IMR-90 (cell line): ENCODE measurements around the gene LAMA4. TPM values are rescaled to one million over a fixed set of nuclear protein-coding genes. Genes with fewer than 3 reads are reported as not detected.

Source experiments
- ATAC-seq: fragments of 200-7000 bp; cut with Tn5 transposase; 2 replicates; pipeline ENCODE4 v1.9.1; 2020; ENCODE audit warnings: low read depth, mild to moderate bottlenecking, moderate library complexity
- BruUV-seq: library from RNA; stranded (reverse); fragments of 400-500 nt; replicated peaks from 2 replicates; lab custom pipeline; 2021; lab: Mats Ljungman, UMichigan
- CTCF ChIA-PET: fragments of 300-600 bp; formaldehyde crosslinking; extraction: SDS; loops from one replicate; lab custom pipeline; 2021; ENCODE audit warnings: antibody characterized with exemption; lab: Yijun Ruan, JAX
- POLR2A ChIA-PET: fragments of 300-600 bp; sonication (Branson Sonifier 250); formaldehyde crosslinking; loops from one replicate; lab custom pipeline; 2022; ENCODE audit warnings: antibody characterized with exemption; ENCODE audit not compliant: unreplicated experiment; lab: Charles Lee
- DNase-seq: peaks from one replicate; pipeline ENCODE4 v3.0.0; 2013
- H2AFZ ChIP-seq: replicated peaks from 2 replicates; pipeline ENCODE3; 2013; ENCODE audit warnings: low read length, mild to moderate bottlenecking; ENCODE audit not compliant: poor library complexity
- H2AK5ac ChIP-seq: 2 replicates; pipeline ENCODE4 v1.6.1; 2013; ENCODE audit warnings: low read depth, low read length, inconsistent platforms
- H2AK9ac ChIP-seq: replicated peaks from 2 replicates; pipeline ENCODE3; 2013; ENCODE audit warnings: mild to moderate bottlenecking, low read depth, low read length, moderate library complexity; ENCODE audit not compliant: poor library complexity
- H2BK120ac ChIP-seq: 2 replicates; pipeline ENCODE4 v1.6.1; 2013; ENCODE audit warnings: low read depth, low read length, inconsistent platforms
- H2BK15ac ChIP-seq: 3 replicates; pipeline ENCODE4 v1.6.1; 2013; ENCODE audit warnings: low read depth, low read length, inconsistent platforms
- H2BK20ac ChIP-seq: 2 replicates; pipeline ENCODE4 v1.6.1; 2013; ENCODE audit warnings: low read depth, mild to moderate bottlenecking, inconsistent platforms, low read length, moderate library complexity
- H2BK5ac ChIP-seq: 2 replicates; pipeline ENCODE4 v1.6.1; 2013; ENCODE audit warnings: mild to moderate bottlenecking, low read depth, low read length, inconsistent platforms; ENCODE audit not compliant: poor library complexity, severe bottlenecking
- H3K14ac ChIP-seq: replicated peaks from 2 replicates; pipeline ENCODE4 v1.6.1; 2013; ENCODE audit warnings: low read depth, low read length, inconsistent platforms
- H3K18ac ChIP-seq: 2 replicates; pipeline ENCODE4 v1.6.1; 2013; ENCODE audit warnings: low read depth, low read length, control low read depth
- H3K23ac ChIP-seq: 2 replicates; pipeline ENCODE4 v1.6.1; 2013; ENCODE audit warnings: low read depth, low read length, inconsistent platforms
- H3K27ac ChIP-seq: 2 replicates; pipeline ENCODE4 v1.5.1; 2013; ENCODE audit warnings: mild to moderate bottlenecking, control low read depth, low read length; ENCODE audit not compliant: insufficient read depth
- H3K27me3 ChIP-seq: 2 replicates; pipeline ENCODE4 v1.6.1; 2013; ENCODE audit warnings: low read length; ENCODE audit not compliant: control insufficient read depth, insufficient read depth
- H3K36me3 ChIP-seq: 2 replicates; pipeline ENCODE4 v1.6.1; 2013; ENCODE audit warnings: low read length, mixed read lengths; ENCODE audit not compliant: control insufficient read depth, insufficient read depth
- H3K4ac ChIP-seq: 2 replicates; pipeline ENCODE4 v1.6.1; 2013; ENCODE audit warnings: low read depth, low read length, inconsistent platforms
- H3K4me1 ChIP-seq: 2 replicates; pipeline ENCODE4 v1.6.1; 2013; ENCODE audit warnings: low read length, mixed read lengths; ENCODE audit not compliant: control insufficient read depth, insufficient read depth
- H3K4me2 ChIP-seq: 2 replicates; pipeline ENCODE4 v1.6.1; 2013; ENCODE audit warnings: low read depth, mild to moderate bottlenecking, control low read depth, low read length, moderate library complexity
- H3K4me3 ChIP-seq: 2 replicates; pipeline ENCODE4 v1.5.1; 2013; ENCODE audit warnings: low read depth, mild to moderate bottlenecking, control low read depth, low read length, moderate library complexity; ENCODE audit not compliant: insufficient read depth
- H3K56ac ChIP-seq: 2 replicates; pipeline ENCODE4 v1.6.1; 2013; ENCODE audit warnings: low read length, inconsistent platforms; ENCODE audit not compliant: insufficient read depth; ENCODE audit errors: extremely low read depth
- H3K79me1 ChIP-seq, 2 experiments: 2 replicates each; pipeline ENCODE4 v1.6.1; 2013; ENCODE audit warnings: low read length in 2 of 2, inconsistent platforms in 1 of 2, low read depth in 1 of 2
- H3K9ac ChIP-seq: 2 replicates; pipeline ENCODE4 v1.6.1; 2013; ENCODE audit warnings: low read depth, low read length, control low read depth
- H3K9me1 ChIP-seq: 2 replicates; pipeline ENCODE4 v1.6.1; 2013; ENCODE audit warnings: low read length, inconsistent platforms; ENCODE audit not compliant: insufficient read depth
- H3K9me3 ChIP-seq: 2 replicates; pipeline ENCODE4 v1.6.1; 2013; ENCODE audit warnings: low read length; ENCODE audit not compliant: control insufficient read depth, insufficient read depth
- H4K20me1 ChIP-seq: 2 replicates; pipeline ENCODE4 v1.6.1; 2013; ENCODE audit warnings: low read length, inconsistent platforms; ENCODE audit not compliant: insufficient read depth
- H4K5ac ChIP-seq: 2 replicates; pipeline ENCODE4 v1.6.1; 2013; ENCODE audit warnings: mild to moderate bottlenecking, low read depth, low read length, control low read depth
- H4K8ac ChIP-seq, 2 experiments: 2 replicates each; pipeline ENCODE4 v1.6.1; 2013; ENCODE audit warnings: low read depth in 2 of 2, low read length in 2 of 2, control low read depth in 1 of 2, inconsistent platforms in 1 of 2
- H4K91ac ChIP-seq: 2 replicates; pipeline ENCODE4 v1.6.1; 2013; ENCODE audit warnings: low read depth, low read length, inconsistent platforms; ENCODE audit not compliant: insufficient read depth
- CEBPB ChIP-seq: IDR thresholded peaks from 2 replicates; pipeline ENCODE4 v1.6.1; 2012; ENCODE audit warnings: low read depth, low read length, improper control_type of control experiment
- CHD1 ChIP-seq: IDR thresholded peaks from 2 replicates; pipeline ENCODE4 v1.6.1; 2012; ENCODE audit warnings: low read depth, low read length, improper control_type of control experiment
- CTCF ChIP-seq: conservative IDR thresholded peaks from 2 replicates; pipeline ENCODE4 v1.5.1; 2012; ENCODE audit warnings: mild to moderate bottlenecking, low read depth, low read length, improper control_type of control experiment
- ELK1 ChIP-seq: fragments of 150-350 bp; IDR thresholded peaks from 2 replicates; pipeline ENCODE4 v1.6.1; 2016; ENCODE audit warnings: low read depth, mild to moderate bottlenecking, low read length, moderate library complexity, borderline replicate concordance
- MXI1 ChIP-seq: IDR thresholded peaks from 2 replicates; pipeline ENCODE4 v1.6.1; 2012; ENCODE audit warnings: low read depth, mild to moderate bottlenecking, low read length, moderate library complexity, borderline replicate concordance
- NFE2L2 ChIP-seq: fragments of 150-350 bp; IDR thresholded peaks from 2 replicates; pipeline ENCODE4 v1.6.1; 2016; ENCODE audit warnings: low read depth, mild to moderate bottlenecking, low read length
- POLR2A ChIP-seq: IDR thresholded peaks from 2 replicates; pipeline ENCODE4 v1.6.1; 2012; ENCODE audit warnings: mild to moderate bottlenecking, low read depth, low read length
- RAD21 ChIP-seq: IDR thresholded peaks from 2 replicates; pipeline ENCODE4 v1.6.1; 2012; ENCODE audit warnings: low read length, improper control_type of control experiment
- dilution Hi-C: fragments of 300-500 bp; cut with HindIII; formaldehyde crosslinking; loops from one replicate; pipeline ENCODE4 v1.14.3; 2018; ENCODE audit warnings: low sequenced_read_pairs; ENCODE audit not compliant: unreplicated experiment
- in situ Hi-C: fragments of 300-500 bp; cut with MboI; formaldehyde crosslinking; loops from 3 replicates; pipeline ENCODE4 v1.14.3; 2019; ENCODE audit warnings: low sequenced_read_pairs, inconsistent platforms, mixed read lengths
- intact Hi-C: fragments of 100-400 bp; cut with micrococcal nuclease; formaldehyde crosslinking; loops from 2 replicates; pipeline ENCODE4 v1.10.0; 2022
- polyA plus RNA-seq, 3 experiments: library from polyadenylated mRNA; depleted of rRNA; stranded (reverse); fragments of >200 nt; gene quantifications; 2 replicates each; pipeline ENCODE4 v1.2.3, GENCODE V29; 2012; ENCODE audit warnings: low replicate concordance in 1 of 3
- total RNA-seq: library from RNA; depleted of rRNA; stranded (reverse); fragments of >200 nt; gene quantifications from 2 replicates; pipeline ENCODE4 v1.2.3, GENCODE V29; 2012

The LAMA4 gene
- total and polyA plus RNA-seq, 2 of the 4 experiments (the other 2 are of a cell fraction), result 33.9 to 35.8 TPM

GRCh38 chr6:112118034-112118433, 136.3 kb downstream of the LAMA4 start:
- TF ChIP-seq NFE2L2, result no peak
- TF ChIP-seq CHD1, result no peak
- no peak for TF ChIP-seq ELK1
- TF ChIP-seq RAD21, result no peak
- TF ChIP-seq POLR2A, result no peak
- no peak for TF ChIP-seq CTCF
- no peak for TF ChIP-seq CEBPB
- TF ChIP-seq MXI1, result no peak
- Histone ChIP-seq H3K4me1 (peaks cover 2% of the 10 kb centered on the region), H4K20me1 (no peaks in the 10 kb centered on the region), H3K23ac (no peak overlapping the region), H3K27me3 (no peaks in the 10 kb centered on the region), H4K5ac (no peak overlapping the region), H2AFZ (no peak overlapping the region), H3K36me3 (peaks cover 61% of the 10 kb centered on the region), H2AK9ac (no peak overlapping the region), H3K27ac (no peak overlapping the region), H3K9ac (no peak overlapping the region), H2BK15ac (no peak overlapping the region), H2BK20ac (no peak overlapping the region), H3K56ac (no peak overlapping the region), H3K14ac (no peak overlapping the region), H3K79me1 (no peaks in the 10 kb centered on the region), H2AK5ac (no peak overlapping the region), H3K18ac (no peak overlapping the region), H3K9me1 (peaks cover 6% of the 10 kb centered on the region), H3K4me3 (no peak overlapping the region), H3K9me3 (no peaks in the 10 kb centered on the region), H2BK120ac (no peak overlapping the region), H2BK5ac (no peak overlapping the region), H4K8ac (0 out of 4 replicates have a peak overlapping the region, but pooled peaks of 1 of the 2 experiments have one; percentile 18), H3K4me2 (no peak overlapping the region), H4K91ac (no peak overlapping the region), H3K4ac (no peak overlapping the region)
- intact Hi-C loops, result no loop called here
- ChIA-PET CTCF (interaction anchor here (0.5 kb wide), 1 partner anchor 472 kb away, joined by 7 read pairs; no protein-coding TSS in a partner anchor), POLR2A (no interaction called here)
- in situ Hi-C loops, result no loop called here
- BruUV-seq, result no TSS peak
- DNase-seq (peak; percentile 5), ATAC-seq (no peak)
- dilution Hi-C loops, result no loop called here
